CD4-positive, alpha-beta T cell (primary cell): ENCODE data around the gene MARCHF9. TPM values are rescaled to one million over a fixed set of nuclear protein-coding genes. Genes with fewer than 3 reads are reported as not detected.

ENCODE experiments used
- ATAC-seq: fragments of 200-7000 bp; cut with Tn5 transposase; one replicate; pipeline ENCODE4 v1.10.0; 2022; ENCODE audit warnings: mild to moderate bottlenecking; ENCODE audit not compliant: poor library complexity
- CTCF ChIA-PET: fragments of 350-600 bp; sonication (Branson Sonifier 250); formaldehyde crosslinking; loops from one replicate; lab custom pipeline; 2021; ENCODE audit warnings: antibody characterized with exemption, inconsistent platforms; lab: Charles Lee
- POLR2A ChIA-PET: fragments of 350-600 bp; sonication (Branson Sonifier 250); formaldehyde crosslinking; loops from one replicate; lab custom pipeline; 2021; ENCODE audit warnings: antibody characterized with exemption, inconsistent platforms; lab: Charles Lee
- DNase-seq, 14 experiments: peaks; one replicate each; pipeline ENCODE4 v3.0.0-alpha.2; 2013 to 2020; ENCODE audit warnings: mixed read lengths in 2 of 14
- H3K27ac ChIP-seq, 2 donors: one replicate each; pipeline versions ENCODE4 v1.5.1 to v1.7.0; 2013; ENCODE audit warnings: low read length in 2 of 2, low read depth in 1 of 2, mild to moderate bottlenecking in 1 of 2
- H3K27me3 ChIP-seq, 2 experiments: 1 replicate in 1 of 2; 2 replicates in 1 of 2; pipeline versions ENCODE4 v1.6.1 to v1.7.0; 2013; ENCODE audit warnings: low read length in 2 of 2, control low read depth in 1 of 2, mild to moderate bottlenecking in 1 of 2, moderate library complexity in 1 of 2; ENCODE audit not compliant: insufficient read depth in 2 of 2, control insufficient read depth in 1 of 2
- H3K36me3 ChIP-seq: one replicate; pipeline ENCODE4 v1.6.1; 2013; ENCODE audit warnings: low read length, control low read depth; ENCODE audit not compliant: insufficient read depth
- H3K4me1 ChIP-seq: one replicate; pipeline ENCODE4 v1.6.1; 2013; ENCODE audit warnings: low read length, control low read depth; ENCODE audit not compliant: insufficient read depth
- H3K4me3 ChIP-seq: one replicate; pipeline ENCODE4 v1.5.1; 2013; ENCODE audit warnings: mild to moderate bottlenecking, low read length, moderate library complexity
- H3K9me3 ChIP-seq, 2 experiments: 1 replicate in 1 of 2; 2 replicates in 1 of 2; pipeline versions ENCODE4 v1.6.1 to v1.7.0; 2013; ENCODE audit warnings: low read length in 2 of 2, mild to moderate bottlenecking in 2 of 2, control low read depth in 1 of 2, moderate library complexity in 1 of 2; ENCODE audit not compliant: control insufficient read depth in 1 of 2, insufficient read depth in 1 of 2
- H3K27ac Mint-ChIP-seq: one replicate; pipeline ENCODE4 v1.8.0; 2020; ENCODE audit warnings: mixed read lengths
- H3K27me3 Mint-ChIP-seq: one replicate; pipeline ENCODE4 v1.8.0; 2021; ENCODE audit warnings: mixed read lengths
- H3K36me3 Mint-ChIP-seq: one replicate; pipeline ENCODE4 v1.8.0; 2021; ENCODE audit warnings: low read depth, mixed read lengths
- H3K4me1 Mint-ChIP-seq: one replicate; pipeline ENCODE4 v1.8.0; 2021; ENCODE audit warnings: low read depth, mixed read lengths
- H3K4me3 Mint-ChIP-seq: one replicate; pipeline ENCODE4 v1.8.0; 2020; ENCODE audit warnings: mild to moderate bottlenecking, mixed read lengths
- H3K9me3 Mint-ChIP-seq: one replicate; pipeline ENCODE4 v1.8.0; 2020; ENCODE audit warnings: mixed read lengths
- intact Hi-C, 2 experiments: fragments of 100-400 bp; cut with DNase I in 1 of 2; cut with micrococcal nuclease in 1 of 2; formaldehyde crosslinking; loops; one replicate each; pipeline versions ENCODE4 v1.15.1 to v1.9.0; 2023 to 2025; cut with DNase I, micrococcal nuclease
- total RNA-seq, 174 experiments: library from RNA in 2 of 174; stranded (reverse) in 2 of 174; gene quantifications; one replicate each; pipeline ENCODE4 v1.2.3 and lab custom pipeline; 2021 to 2026
- TF ChIP-seq, protein P1 (sequence below): fragments of 200-600 bp; IDR thresholded peaks from one replicate; pipeline ENCODE4 v1.8.0; 2022; ENCODE audit warnings: antibody characterized with exemption, mild to moderate bottlenecking

Gene MARCHF9
- total RNA-seq, 2 experiments from 2014 or later: 39.9 to 40.8 TPM

DNA sequence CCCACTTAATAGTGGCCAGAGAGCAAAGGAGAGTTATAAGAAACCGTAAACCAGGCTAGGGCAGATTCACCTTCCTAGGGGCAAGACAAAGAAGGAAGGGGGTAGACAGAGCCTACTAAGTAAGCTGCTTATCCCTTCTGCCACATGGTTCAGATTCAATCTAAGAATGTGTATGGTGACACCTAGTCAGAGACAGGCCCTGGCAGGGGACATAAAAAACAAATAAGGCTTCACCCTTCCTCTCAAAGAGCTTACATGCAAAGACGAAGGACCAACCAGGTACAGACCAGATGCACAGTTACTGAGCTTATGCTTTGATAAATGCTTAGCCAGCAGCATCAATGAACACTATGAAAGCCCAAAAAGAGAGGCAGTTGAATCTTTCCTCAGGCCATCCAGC is 7.6 kb downstream of the MARCHF9 start:
- no peak overlapping the region for H3K27ac Mint-ChIP-seq
- no peak for DNase-seq
- intact Hi-C loops: no loop called here
- no peak overlapping the region for H3K4me3 Mint-ChIP-seq
- Histone ChIP-seq H3K4me1 (peaks cover 36% of the 10 kb centered on the region), H3K4me3 (no peak overlapping the region), H3K27ac (no peak overlapping the region), H3K9me3 (peaks cover 0 to 10% of the 10 kb centered on the region in 2 experiments), H3K36me3 (peaks cover 17% of the 10 kb centered on the region), H3K27me3 (peaks cover 27 to 28% of the 10 kb centered on the region in 2 experiments)
- POLR2A ChIA-PET: interaction anchor here (1.3 kb wide), 1 partner anchor 21 kb away, joined by 3 read pairs; the partner anchor contains the start of gene TSFM
- CTCF ChIA-PET: no interaction called here
- ATAC-seq: no peak
- H3K9me3 Mint-ChIP-seq: no peaks in the 10 kb centered on the region
- H3K27me3 Mint-ChIP-seq: peaks cover 35% of the 10 kb centered on the region
- peaks cover 21% of the 10 kb centered on the region for H3K36me3 Mint-ChIP-seq
- TF ChIP-seq, protein P1, sequence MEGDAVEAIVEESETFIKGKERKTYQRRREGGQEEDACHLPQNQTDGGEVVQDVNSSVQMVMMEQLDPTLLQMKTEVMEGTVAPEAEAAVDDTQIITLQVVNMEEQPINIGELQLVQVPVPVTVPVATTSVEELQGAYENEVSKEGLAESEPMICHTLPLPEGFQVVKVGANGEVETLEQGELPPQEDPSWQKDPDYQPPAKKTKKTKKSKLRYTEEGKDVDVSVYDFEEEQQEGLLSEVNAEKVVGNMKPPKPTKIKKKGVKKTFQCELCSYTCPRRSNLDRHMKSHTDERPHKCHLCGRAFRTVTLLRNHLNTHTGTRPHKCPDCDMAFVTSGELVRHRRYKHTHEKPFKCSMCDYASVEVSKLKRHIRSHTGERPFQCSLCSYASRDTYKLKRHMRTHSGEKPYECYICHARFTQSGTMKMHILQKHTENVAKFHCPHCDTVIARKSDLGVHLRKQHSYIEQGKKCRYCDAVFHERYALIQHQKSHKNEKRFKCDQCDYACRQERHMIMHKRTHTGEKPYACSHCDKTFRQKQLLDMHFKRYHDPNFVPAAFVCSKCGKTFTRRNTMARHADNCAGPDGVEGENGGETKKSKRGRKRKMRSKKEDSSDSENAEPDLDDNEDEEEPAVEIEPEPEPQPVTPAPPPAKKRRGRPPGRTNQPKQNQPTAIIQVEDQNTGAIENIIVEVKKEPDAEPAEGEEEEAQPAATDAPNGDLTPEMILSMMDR: no peak
- peaks cover 52% of the 10 kb centered on the region for H3K4me1 Mint-ChIP-seq

DNA sequence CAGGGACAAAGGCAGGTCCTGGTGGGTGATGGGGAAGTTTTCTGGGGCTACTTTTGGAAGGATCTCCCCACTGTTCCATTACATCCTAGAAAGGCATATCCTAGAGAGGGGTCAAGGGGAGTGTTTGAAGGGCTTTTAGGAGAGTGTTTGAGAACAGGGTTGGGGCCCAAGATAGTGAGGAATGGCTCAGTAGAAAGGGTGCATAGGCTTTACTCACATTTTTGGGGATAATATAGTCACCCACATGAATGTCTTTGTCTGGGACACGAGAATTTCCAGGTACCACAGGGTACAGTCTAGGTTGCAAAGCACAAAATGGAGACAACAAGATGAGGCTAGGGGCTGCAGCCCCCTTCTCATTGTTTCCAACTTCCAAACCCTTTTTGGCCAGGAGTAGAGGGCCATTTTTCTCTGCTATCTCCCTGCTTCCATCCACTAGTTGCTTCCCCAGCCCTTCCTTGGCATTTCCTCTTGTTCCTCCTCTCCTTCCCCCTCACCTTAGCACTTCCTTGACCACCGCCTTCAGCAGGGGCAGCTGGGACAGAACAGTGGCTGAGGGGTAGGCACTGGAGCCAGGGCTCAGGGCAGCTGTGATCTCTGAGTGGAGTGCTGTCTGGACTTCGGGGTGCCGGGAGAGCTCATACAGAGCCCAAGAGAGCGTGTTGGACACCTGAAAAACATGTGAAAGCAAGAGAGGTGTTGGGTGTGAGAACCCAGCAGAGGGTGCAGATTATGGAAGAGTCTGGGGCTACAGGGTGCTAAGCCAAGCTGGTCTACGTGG is 9.2 kb downstream of the MARCHF9 start:
- DNase-seq (no peak), ATAC-seq (no peak)
- Mint-ChIP-seq H3K4me1 (peaks cover 46% of the 10 kb centered on the region), H3K27me3 (peaks cover 35% of the 10 kb centered on the region), H3K9me3 (no peaks in the 10 kb centered on the region), H3K4me3 (peak overlapping the region; percentile 86), H3K27ac (no peak overlapping the region), H3K36me3 (peaks cover 18% of the 10 kb centered on the region)
- no peak overlapping the region for H3K27ac ChIP-seq
- peaks cover 2% of the 10 kb centered on the region for H3K36me3 ChIP-seq
- H3K4me1 ChIP-seq: peaks cover 33% of the 10 kb centered on the region
- peaks cover 0 to 10% of the 10 kb centered on the region in 2 experiments for H3K9me3 ChIP-seq
- ChIA-PET CTCF (interaction anchor here (1.3 to 2.8 kb wide), 2 partner anchors 8 to 19 kb away, joined by 5 to 18 read pairs; partner anchors contain the start of gene TSFM), POLR2A (interaction anchor here (0.9 to 1.2 kb wide), 4 partner anchors 12 to 19 kb away, joined by 3 to 6 read pairs (median 3); partner anchors contain the start of genes CDK4, TSFM and TSPAN31)
- TF ChIP-seq, protein P1: no peak
- intact Hi-C loops: no loop called here
- H3K27me3 ChIP-seq: peaks cover 27 to 31% of the 10 kb centered on the region in 2 experiments
- H3K4me3 ChIP-seq: peak overlapping the region; percentile 60

DNA sequence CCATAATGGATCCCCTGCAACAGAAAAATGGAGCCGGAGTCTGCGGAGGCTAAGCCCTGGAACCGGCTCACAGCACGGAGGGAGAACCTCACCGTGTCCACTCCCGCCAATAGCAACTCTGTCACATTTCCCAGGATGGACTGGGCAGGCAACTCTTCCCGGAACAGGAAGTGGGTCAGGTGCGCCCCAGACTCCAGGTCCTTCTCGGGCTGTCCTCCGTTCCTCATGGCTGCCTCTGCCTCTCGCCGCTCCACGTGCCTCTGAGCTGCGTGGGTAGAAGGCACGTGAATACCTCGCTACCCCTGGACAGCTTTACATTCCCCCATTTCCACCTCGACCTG is 9.7 kb downstream of the MARCHF9 start:
- Histone ChIP-seq H3K27me3 (peaks cover 27 to 31% of the 10 kb centered on the region in 2 experiments), H3K9me3 (peaks cover 0 to 10% of the 10 kb centered on the region in 2 experiments), H3K4me1 (peaks cover 30% of the 10 kb centered on the region), H3K36me3 (peaks cover 5% of the 10 kb centered on the region), H3K27ac (no peak overlapping the region), H3K4me3 (peak overlapping the region; percentile 60)
- CTCF ChIA-PET: interaction anchor here (1.3 to 2.8 kb wide), 2 partner anchors 8 to 18 kb away, joined by 5 to 18 read pairs; partner anchors contain the start of gene TSFM
- H3K4me3 Mint-ChIP-seq: peak overlapping the region; percentile 86
- H3K27ac Mint-ChIP-seq: no peak overlapping the region
- no peaks in the 10 kb centered on the region for H3K9me3 Mint-ChIP-seq
- peaks cover 18% of the 10 kb centered on the region for H3K36me3 Mint-ChIP-seq
- DNase-seq (no peak), ATAC-seq (peak; percentile 14)
- H3K4me1 Mint-ChIP-seq: peaks cover 41% of the 10 kb centered on the region
- TF ChIP-seq, protein P1: no peak
- intact Hi-C loops: loop anchor here in 1 of 2 experiments (1.0 kb wide), 1 partner anchor 8 kb away; no protein-coding TSS in a partner anchor
- peaks cover 35% of the 10 kb centered on the region for H3K27me3 Mint-ChIP-seq
- POLR2A ChIA-PET: interaction anchor here (0.9 to 1.2 kb wide), 4 partner anchors 13 to 20 kb away, joined by 3 to 6 read pairs (median 3); partner anchors contain the start of genes CDK4, TSFM and TSPAN31
